Skin epidermis (tissue), 12 donors: ENCODE results near the gene CIDEC.

ENCODE experiments used
- H3K27ac ChIP-seq, 21 experiments: fragments of 200-600 bp; sonication (generic) in 11 of 21; one replicate each; pipeline ENCODE4 v1.5.0; 2020; ENCODE audit warnings: mild to moderate bottlenecking in 3 of 21, inconsistent platforms in 2 of 21, moderate library complexity in 2 of 21
- H3K4me3 ChIP-seq, 7 experiments: fragments of 200-600 bp; sonication (generic) in 2 of 7; one replicate each; pipeline ENCODE4 v1.5.0; 2020; ENCODE audit warnings: inconsistent platforms in 2 of 7, mild to moderate bottlenecking in 2 of 7, moderate library complexity in 1 of 7

Gene CIDEC

DNA sequence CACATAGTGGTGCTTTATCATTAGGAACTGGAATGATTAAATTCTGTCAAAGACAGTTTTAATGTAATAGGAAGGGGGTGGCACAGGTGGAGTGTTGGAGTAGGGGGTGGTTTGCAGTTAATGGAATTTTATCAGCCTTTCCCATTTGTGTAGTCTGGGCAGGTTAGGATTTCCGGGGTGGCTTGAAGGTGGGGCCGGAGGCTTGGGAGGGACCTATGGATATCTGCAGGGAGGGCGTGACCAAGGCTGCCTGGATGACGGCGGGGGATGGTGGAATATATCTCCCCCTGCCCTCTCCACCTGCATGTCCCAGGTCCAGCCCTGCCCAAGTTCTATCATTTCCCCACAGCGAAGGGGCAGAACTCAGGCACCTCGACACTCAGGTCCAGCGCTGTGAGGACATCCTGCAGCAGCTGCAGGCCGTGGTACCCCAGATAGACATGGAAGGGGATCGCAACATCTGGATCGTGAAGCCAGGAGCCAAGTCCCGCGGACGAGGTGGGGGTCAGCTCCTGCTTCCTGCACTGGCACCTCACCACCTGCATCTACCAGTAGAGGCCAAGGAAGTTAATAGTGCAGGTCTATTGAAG lies 54.5 kb downstream of the CIDEC start:
- H3K27ac ChIP-seq: no peak overlapping the region
- no peak overlapping the region for H3K4me3 ChIP-seq

DNA sequence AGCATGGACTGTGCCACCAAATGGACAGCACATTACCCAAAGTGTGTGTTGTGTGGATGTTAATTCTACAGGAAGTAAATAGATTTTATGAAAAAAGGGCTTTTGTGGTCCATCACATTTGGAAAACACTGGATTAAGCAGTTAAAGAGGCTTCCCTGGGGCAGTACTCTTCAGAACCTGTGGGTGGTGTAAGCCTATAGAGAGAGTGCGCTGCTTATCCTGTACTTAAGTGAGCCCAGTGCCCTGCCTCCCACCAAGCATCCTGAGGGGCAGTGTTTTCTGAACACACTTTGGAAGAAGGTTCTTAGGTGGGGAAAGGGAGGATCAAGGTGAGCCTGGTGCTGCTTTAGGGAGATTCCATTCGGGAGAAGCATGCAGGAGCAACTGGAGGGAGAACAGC lies 59.1 kb downstream of the CIDEC start:
- Histone ChIP-seq H3K4me3 (no peak overlapping the region), H3K27ac (peak overlapping the region in 1 of 21 experiments; percentile 2)

DNA sequence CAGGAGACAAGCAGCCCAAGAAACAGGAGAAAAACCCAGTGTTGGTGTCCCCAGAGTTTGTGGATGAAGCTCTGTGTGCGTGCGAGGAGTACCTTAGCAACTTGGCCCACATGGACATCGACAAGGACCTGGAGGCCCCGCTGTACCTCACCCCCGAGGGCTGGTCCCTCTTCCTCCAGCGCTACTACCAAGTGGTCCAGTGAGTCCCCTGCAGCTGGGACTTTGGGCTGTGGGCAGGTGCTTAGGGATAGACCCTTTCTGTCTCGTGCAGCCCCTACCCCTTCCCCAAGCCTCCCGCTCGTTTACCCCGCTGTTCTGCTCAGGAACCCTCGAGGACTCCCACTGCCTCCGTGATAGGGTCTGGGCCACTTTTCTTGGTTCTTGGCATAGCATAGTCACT lies 59.5 kb downstream of the CIDEC start:
- Histone ChIP-seq H3K4me3 (no peak overlapping the region), H3K27ac (no peak overlapping the region)

DNA sequence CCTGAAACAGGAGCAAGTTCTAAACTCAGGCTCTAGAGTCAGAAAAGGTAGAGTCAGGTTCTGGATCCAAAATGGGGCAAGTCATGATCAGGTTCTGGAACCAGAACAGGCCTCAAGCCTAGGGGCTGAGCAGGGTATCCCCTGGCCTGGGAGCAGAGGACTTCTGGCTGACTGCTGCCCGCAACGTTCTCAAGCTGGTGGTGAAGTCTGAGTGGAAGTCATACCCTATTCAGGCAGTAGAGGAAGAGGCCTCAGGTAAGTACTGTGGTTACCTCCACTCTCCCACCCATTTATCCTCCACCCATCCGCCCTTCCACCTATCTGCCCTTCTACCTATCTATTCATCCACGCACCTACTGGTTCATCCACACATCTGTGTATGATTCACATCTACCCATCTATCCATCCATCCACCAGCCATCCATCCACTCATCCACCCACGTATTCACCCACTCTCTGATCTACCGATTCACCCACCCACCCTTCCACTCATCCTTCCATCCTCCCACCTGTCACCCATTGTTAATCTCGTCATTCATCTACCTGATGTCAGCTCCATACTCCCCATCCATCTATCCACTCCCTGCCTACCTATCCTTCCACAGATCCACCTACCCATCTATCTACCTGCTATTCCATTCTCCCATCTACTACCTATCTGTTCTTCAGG lies 61.3 kb downstream of the CIDEC start:
- H3K27ac ChIP-seq: no peak overlapping the region
- H3K4me3 ChIP-seq: no peak overlapping the region

DNA sequence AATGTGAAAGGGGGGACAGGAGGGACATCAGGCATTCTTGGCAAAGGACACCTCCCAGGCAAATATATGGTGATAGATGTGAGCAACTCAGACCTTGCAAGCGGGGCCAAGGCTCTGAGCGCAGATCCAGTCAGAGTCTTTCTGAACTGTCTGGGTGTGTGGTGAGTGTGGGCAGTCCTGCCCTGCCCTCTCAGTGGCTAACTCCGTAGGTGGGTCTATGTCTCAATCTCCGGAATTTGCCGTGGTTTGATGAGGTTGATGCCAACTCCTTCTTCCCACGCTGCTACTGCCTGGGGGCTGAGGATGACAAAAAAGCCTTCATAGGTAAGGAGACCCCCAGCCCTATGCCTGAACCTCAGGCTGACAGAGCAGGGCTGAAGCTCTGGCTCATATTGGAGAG lies 62.6 kb downstream of the CIDEC start:
- no peak overlapping the region for H3K27ac ChIP-seq
- no peak overlapping the region for H3K4me3 ChIP-seq
